Measurements from ENCODE around the gene NRG3.

The NRG3 gene

DNA sequence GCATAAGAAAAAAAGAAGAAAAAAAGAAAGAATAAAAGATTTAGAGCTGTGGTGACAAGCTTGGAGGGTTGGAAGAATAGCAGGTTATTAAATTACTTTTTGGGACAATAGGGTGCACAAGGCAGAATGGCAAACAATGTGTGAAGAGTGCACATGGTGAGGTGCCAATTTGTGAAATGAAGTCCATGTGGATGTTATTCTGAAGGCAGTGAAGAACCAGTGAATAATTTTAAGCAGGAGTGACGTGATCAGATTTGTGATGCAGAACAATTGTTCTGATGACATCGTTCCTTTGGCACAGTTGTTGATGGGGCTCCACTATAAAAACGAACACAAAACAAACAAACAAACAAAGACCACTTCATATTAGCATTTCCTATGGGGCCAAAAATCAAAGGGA, 700.3 kb downstream of the NRG3 start:
- Histone ChIP-seq H3K4me3 (replicated peaks; ENCODE audit: insufficient read depth, low read length) (no peak overlapping the region), H3K27me3 (ENCODE audit: insufficient read depth, poor library complexity, severe bottlenecking) (no peaks in the 10 kb centered on the region), H3K27ac (replicated peaks) (no peak overlapping the region)
- TF ChIP-seq, protein P1, sequence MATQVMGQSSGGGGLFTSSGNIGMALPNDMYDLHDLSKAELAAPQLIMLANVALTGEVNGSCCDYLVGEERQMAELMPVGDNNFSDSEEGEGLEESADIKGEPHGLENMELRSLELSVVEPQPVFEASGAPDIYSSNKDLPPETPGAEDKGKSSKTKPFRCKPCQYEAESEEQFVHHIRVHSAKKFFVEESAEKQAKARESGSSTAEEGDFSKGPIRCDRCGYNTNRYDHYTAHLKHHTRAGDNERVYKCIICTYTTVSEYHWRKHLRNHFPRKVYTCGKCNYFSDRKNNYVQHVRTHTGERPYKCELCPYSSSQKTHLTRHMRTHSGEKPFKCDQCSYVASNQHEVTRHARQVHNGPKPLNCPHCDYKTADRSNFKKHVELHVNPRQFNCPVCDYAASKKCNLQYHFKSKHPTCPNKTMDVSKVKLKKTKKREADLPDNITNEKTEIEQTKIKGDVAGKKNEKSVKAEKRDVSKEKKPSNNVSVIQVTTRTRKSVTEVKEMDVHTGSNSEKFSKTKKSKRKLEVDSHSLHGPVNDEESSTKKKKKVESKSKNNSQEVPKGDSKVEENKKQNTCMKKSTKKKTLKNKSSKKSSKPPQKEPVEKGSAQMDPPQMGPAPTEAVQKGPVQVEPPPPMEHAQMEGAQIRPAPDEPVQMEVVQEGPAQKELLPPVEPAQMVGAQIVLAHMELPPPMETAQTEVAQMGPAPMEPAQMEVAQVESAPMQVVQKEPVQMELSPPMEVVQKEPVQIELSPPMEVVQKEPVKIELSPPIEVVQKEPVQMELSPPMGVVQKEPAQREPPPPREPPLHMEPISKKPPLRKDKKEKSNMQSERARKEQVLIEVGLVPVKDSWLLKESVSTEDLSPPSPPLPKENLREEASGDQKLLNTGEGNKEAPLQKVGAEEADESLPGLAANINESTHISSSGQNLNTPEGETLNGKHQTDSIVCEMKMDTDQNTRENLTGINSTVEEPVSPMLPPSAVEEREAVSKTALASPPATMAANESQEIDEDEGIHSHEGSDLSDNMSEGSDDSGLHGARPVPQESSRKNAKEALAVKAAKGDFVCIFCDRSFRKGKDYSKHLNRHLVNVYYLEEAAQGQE (IDR thresholded peaks at IDR 0.05; ENCODE audit: insufficient replicate concordance, low read depth): no peak
- no peak for TF ChIP-seq GABPA (IDR thresholded peaks at IDR 0.05; ENCODE audit: low read depth)
- TF ChIP-seq, protein P2, sequence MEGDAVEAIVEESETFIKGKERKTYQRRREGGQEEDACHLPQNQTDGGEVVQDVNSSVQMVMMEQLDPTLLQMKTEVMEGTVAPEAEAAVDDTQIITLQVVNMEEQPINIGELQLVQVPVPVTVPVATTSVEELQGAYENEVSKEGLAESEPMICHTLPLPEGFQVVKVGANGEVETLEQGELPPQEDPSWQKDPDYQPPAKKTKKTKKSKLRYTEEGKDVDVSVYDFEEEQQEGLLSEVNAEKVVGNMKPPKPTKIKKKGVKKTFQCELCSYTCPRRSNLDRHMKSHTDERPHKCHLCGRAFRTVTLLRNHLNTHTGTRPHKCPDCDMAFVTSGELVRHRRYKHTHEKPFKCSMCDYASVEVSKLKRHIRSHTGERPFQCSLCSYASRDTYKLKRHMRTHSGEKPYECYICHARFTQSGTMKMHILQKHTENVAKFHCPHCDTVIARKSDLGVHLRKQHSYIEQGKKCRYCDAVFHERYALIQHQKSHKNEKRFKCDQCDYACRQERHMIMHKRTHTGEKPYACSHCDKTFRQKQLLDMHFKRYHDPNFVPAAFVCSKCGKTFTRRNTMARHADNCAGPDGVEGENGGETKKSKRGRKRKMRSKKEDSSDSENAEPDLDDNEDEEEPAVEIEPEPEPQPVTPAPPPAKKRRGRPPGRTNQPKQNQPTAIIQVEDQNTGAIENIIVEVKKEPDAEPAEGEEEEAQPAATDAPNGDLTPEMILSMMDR (IDR thresholded peaks at IDR 0.05; ENCODE audit: insufficient read depth, low read length): no peak
- no peak for TF ChIP-seq SPI1 (IDR thresholded peaks at IDR 0.05; ENCODE audit: borderline replicate concordance, low read depth)
- TF ChIP-seq POLR2AphosphoS5 (IDR thresholded peaks at IDR 0.05; ENCODE audit: low read depth): no peak
- DNase-seq (ENCODE audit: low read depth in 1 of 2, low spot score in 1 of 2): no peak

DNA sequence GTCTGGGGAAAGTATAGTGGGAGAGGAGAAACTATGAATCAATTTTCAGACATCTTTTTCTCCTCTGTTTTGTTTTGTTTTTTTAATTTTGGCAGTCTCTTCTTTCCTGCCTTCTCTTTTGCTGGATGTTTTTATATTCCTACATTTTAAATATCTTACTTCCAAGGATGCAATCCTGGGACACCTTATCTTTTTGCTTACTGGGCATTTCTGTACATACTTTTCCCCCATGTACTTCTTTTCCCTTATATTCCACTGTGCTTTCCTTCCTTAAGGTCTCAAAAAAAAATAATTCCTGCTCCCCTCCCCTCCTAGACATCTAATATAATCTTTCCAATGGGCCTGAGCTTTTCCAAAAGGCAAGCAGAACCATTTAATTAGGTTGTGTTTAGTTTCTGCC, 701.1 kb downstream of the NRG3 start:
- TF ChIP-seq, protein P1 (IDR thresholded peaks at IDR 0.05; ENCODE audit: insufficient replicate concordance, low read depth): no peak
- TF ChIP-seq, protein P2 (IDR thresholded peaks at IDR 0.05; ENCODE audit: insufficient read depth, low read length): no peak
- TF ChIP-seq POLR2AphosphoS5 (IDR thresholded peaks at IDR 0.05; ENCODE audit: low read depth) (no peak), SPI1 (IDR thresholded peaks at IDR 0.05; ENCODE audit: borderline replicate concordance, low read depth) (no peak), GABPA (IDR thresholded peaks at IDR 0.05; ENCODE audit: low read depth) (no peak)
- Histone ChIP-seq H3K4me3 (replicated peaks; ENCODE audit: insufficient read depth, low read length) (no peak overlapping the region), H3K27ac (replicated peaks) (no peak overlapping the region), H3K27me3 (ENCODE audit: insufficient read depth, poor library complexity, severe bottlenecking) (no peaks in the 10 kb centered on the region)
- DNase-seq (ENCODE audit: low read depth in 1 of 2, low spot score in 1 of 2): no peak

DNA sequence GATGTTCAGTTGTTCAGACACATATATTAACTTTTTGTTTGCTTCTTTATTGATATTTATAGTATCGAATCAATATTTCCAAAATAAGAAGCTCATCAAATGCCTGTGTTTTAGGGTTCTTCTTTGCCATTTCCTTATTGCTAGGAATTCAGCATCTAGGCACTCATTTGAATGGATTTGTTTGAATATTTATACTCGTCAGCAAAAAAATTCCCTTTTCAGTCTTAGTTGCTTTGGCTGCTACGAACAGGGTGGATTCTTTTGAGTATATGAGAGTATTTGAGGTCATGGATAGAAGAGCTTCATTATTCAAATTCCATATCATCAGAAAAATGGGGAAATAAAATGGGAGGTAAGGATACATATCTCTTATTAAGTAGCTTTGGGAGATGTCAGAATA, 706.9 kb downstream of the NRG3 start:
- no peak overlapping the region for H3K27ac ChIP-seq (replicated peaks)
- H3K27me3 ChIP-seq (ENCODE audit: insufficient read depth, poor library complexity, severe bottlenecking): no peaks in the 10 kb centered on the region
- no peak overlapping the region for H3K4me3 ChIP-seq (replicated peaks; ENCODE audit: insufficient read depth, low read length)
- DNase-seq (ENCODE audit: low read depth in 1 of 2, low spot score in 1 of 2): no peak
- no peak for TF ChIP-seq GABPA (IDR thresholded peaks at IDR 0.05; ENCODE audit: low read depth)
- TF ChIP-seq, protein P1 (IDR thresholded peaks at IDR 0.05; ENCODE audit: insufficient replicate concordance, low read depth): no peak
- TF ChIP-seq SPI1 (IDR thresholded peaks at IDR 0.05; ENCODE audit: borderline replicate concordance, low read depth): no peak
- TF ChIP-seq POLR2AphosphoS5 (IDR thresholded peaks at IDR 0.05; ENCODE audit: low read depth): no peak
- TF ChIP-seq, protein P2 (IDR thresholded peaks at IDR 0.05; ENCODE audit: insufficient read depth, low read length): no peak
